Thymus (tissue), 11 donors: ENCODE results near the gene ST3GAL3. TPM values are rescaled to one million over a fixed set of nuclear protein-coding genes. Genes with fewer than 3 reads are reported as not detected.

Experiments used
- DNase-seq, 9 donors: peaks; one replicate each; pipeline ENCODE4 v3.0.0-alpha.2; 2013; ENCODE audit warnings: low spot score in 9 of 9, low read depth in 6 of 9, missing footprints in 1 of 9
- H3K27ac ChIP-seq, 2 donors: one replicate each; pipeline ENCODE4 v1.5.1; 2013; ENCODE audit warnings: control low read depth in 1 of 2, low read depth in 1 of 2, low read length in 1 of 2, mild to moderate bottlenecking in 1 of 2, moderate library complexity in 1 of 2
- H3K27me3 ChIP-seq, 2 donors: one replicate each; pipeline ENCODE4 v1.5.1; 2013; ENCODE audit warnings: low read length in 1 of 2; ENCODE audit not compliant: control insufficient read depth in 2 of 2, insufficient read depth in 1 of 2
- H3K36me3 ChIP-seq, 2 donors: one replicate each; pipeline ENCODE4 v1.5.1; 2013; ENCODE audit warnings: low read length in 1 of 2, mild to moderate bottlenecking in 1 of 2, moderate library complexity in 1 of 2; ENCODE audit not compliant: control insufficient read depth in 2 of 2, insufficient read depth in 2 of 2
- H3K4me1 ChIP-seq, 2 donors: one replicate each; pipeline ENCODE4 v1.5.1; 2013; ENCODE audit warnings: low read length in 2 of 2; ENCODE audit not compliant: control insufficient read depth in 2 of 2, insufficient read depth in 2 of 2
- H3K4me3 ChIP-seq, 2 donors: one replicate each; pipeline ENCODE4 v1.5.1; 2013; ENCODE audit warnings: low read length in 2 of 2, control low read depth in 1 of 2, mild to moderate bottlenecking in 1 of 2
- H3K9me3 ChIP-seq, 2 donors: one replicate each; pipeline ENCODE4 v1.5.1; 2013; ENCODE audit warnings: low read length in 1 of 2, mild to moderate bottlenecking in 1 of 2; ENCODE audit not compliant: control insufficient read depth in 2 of 2, insufficient read depth in 1 of 2
- WGBS: extraction: QIAGEN DNeasy Blood & Tissue Kit; methylation state at CpG from one replicate; pipeline ENCODE4 v1.1.7; 2013; 5-methylcytosine and 5-hydroxymethylcytosine counted together
- polyA plus RNA-seq: library from polyadenylated mRNA; stranded (reverse); fragments of 200-250 nt; gene quantifications from one replicate; pipeline ENCODE4 v1.2.3, GENCODE V29; 2013
- total RNA-seq: library from RNA; stranded (reverse); fragments of 120-200 nt; gene quantifications from one replicate; pipeline ENCODE4 v1.2.4, GENCODE V29; 2013
- donor health status: healthy.

ST3GAL3 gene
- total and polyA plus RNA-seq, 2 donors = 5.4 to 10.1 TPM

- Histone ChIP-seq H3K4me3 (no peak overlapping the region), H3K27me3 (peaks cover 13 to 35% of the 10 kb centered on the region in 2 donors), H3K9me3 (no peaks in the 10 kb centered on the region), H3K27ac (no peak overlapping the region), H3K36me3 (no peaks in the 10 kb centered on the region), H3K4me1 (peaks cover 4 to 5% of the 10 kb centered on the region in 2 donors)
- 94% methylated on average over 3 of the region's 3 CpGs for WGBS
- DNase-seq = no peak
Measured at GRCh38 chr1:43938892-43939587, 231.7 kb downstream of the ST3GAL3 start.

- 95% methylated on average over 3 of the region's 3 CpGs for WGBS
- no peak for DNase-seq
- peaks cover 0 to 4% of the 10 kb centered on the region in 2 donors for H3K27me3 ChIP-seq
Measured at GRCh38 chr1:43942411-43942810, 235.1 kb downstream of the ST3GAL3 start.

DNA sequence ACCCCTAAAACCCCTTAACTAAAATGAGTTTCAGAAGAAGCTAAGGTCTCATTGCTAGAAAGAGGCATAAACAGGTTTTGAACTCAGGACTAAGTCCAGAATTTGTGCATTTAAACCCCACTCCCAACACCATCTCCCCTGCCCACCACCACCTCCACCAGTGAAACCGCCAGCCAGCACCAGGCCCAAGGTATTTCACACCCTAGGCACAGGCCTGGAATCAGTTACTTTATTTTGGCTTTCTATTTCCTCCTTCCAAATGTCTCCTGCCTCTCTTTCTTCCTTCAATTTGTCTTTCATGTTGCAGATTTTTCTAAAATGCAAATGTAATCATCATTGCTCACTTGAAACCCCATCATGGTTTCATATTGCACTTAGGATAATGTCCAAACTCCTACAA lies 237.5 kb downstream of the ST3GAL3 start:
- Histone ChIP-seq H3K27ac (no peak overlapping the region), H3K27me3 (no peaks in the 10 kb centered on the region), H3K9me3 (peaks cover 0 to 5% of the 10 kb centered on the region in 2 donors), H3K36me3 (peaks cover under 1 to 2% of the 10 kb centered on the region in 2 donors), H3K4me1 (peaks cover 19 to 24% of the 10 kb centered on the region in 2 donors), H3K4me3 (no peak overlapping the region)
- no peak for DNase-seq
- 100% methylated on average over 1 of the region's 1 CpG for WGBS

More at GRCh38 chr1:43942411-43942810, 235.1 kb downstream of the ST3GAL3 start:
- Histone ChIP-seq H3K4me1 (peaks cover 9 to 12% of the 10 kb centered on the region in 2 donors), H3K4me3 (no peak overlapping the region), H3K36me3 (no peaks in the 10 kb centered on the region), H3K27ac (no peak overlapping the region), H3K9me3 (peaks cover 0 to 5% of the 10 kb centered on the region in 2 donors)

DNA sequence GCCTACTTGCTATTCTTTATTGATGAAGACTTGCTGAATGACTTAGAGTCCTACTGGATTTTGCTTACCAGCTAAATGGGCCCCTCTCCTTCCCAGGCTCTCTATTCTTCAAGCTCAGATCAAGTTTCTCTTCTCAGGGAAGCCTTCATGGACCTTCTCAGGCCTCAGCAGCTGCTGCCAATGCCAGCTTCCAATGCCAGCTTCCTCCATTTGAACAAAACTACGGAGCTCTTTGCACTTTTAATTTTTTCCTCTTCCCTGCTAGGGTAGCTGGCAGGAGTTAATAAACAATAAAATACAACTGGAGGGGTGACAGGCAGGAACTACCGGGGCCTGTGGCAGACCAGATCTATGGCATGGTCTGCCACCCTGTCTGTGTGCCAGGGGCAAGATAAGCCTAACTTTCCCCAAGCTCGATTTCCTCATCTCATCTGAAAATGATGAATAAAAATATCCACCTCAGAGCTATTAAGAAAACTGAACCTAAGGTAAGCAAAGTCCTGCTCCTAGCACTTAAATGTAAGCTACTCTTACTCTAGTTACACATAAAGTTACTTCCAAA lies 238.4 kb downstream of the ST3GAL3 start:
- Histone ChIP-seq H3K36me3 (peaks cover 4% of the 10 kb centered on the region in 2 donors), H3K9me3 (peaks cover 0 to 5% of the 10 kb centered on the region in 2 donors), H3K4me1 (peaks cover 19 to 24% of the 10 kb centered on the region in 2 donors), H3K4me3 (peak overlapping the region; percentile 70 to 97), H3K27me3 (no peaks in the 10 kb centered on the region), H3K27ac (peak overlapping the region in 1 of 2 donors; percentile 63)
- WGBS = 12% methylated on average over 3 of the region's 3 CpGs
- no peak for DNase-seq

DNA sequence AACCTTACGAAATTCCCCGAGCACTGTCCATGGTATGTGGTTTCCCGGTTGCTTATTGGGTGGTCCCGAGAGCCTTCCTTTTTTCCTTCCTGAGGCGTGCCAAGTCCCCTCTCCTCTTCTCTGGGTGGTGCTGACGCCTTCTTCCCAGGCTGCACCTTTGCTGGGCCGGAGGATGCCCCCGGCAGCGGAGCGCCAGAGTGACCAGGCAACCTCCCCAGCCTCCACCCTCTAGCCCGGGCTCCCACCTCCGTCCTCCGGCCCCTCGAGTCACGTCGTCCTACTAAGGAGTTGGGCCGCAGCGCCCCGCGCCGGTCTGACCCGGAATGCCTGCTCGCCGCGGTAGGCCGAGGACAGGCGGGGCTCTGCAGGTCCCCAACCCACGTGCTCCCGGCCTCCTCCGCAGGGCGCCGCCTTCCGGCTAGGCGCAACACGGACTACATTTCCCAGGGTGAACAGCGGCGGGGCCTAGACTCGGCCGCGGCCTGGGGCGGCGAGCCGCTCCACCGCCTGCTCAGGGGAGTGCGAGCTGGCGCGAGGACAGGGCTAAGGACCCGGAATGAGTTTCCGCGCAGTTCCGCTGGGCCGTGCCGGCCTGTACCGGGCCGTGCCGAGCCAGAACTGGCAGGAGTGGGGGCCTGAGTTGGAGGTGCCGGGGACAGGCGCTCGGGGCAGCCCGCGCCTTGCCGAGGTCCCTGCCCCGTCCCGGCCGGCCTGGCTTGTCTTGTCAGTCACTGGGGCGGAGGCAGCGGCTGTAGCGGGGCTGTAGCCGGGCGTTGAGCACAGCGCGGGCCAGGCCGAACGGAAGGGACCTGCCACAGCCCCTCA lies 239.1 kb downstream of the ST3GAL3 start, which contains the start of gene IPO13:
Gene IPO13 (plus strand): TSS at position 715 of the 825 bp plus-strand sequence. CDS start 651 bp downstream, outside the sequence.
- H3K4me1 ChIP-seq = peaks cover 19 to 24% of the 10 kb centered on the region in 2 donors
- peak; percentile 90 to 97 (median 93) for DNase-seq

DNA sequence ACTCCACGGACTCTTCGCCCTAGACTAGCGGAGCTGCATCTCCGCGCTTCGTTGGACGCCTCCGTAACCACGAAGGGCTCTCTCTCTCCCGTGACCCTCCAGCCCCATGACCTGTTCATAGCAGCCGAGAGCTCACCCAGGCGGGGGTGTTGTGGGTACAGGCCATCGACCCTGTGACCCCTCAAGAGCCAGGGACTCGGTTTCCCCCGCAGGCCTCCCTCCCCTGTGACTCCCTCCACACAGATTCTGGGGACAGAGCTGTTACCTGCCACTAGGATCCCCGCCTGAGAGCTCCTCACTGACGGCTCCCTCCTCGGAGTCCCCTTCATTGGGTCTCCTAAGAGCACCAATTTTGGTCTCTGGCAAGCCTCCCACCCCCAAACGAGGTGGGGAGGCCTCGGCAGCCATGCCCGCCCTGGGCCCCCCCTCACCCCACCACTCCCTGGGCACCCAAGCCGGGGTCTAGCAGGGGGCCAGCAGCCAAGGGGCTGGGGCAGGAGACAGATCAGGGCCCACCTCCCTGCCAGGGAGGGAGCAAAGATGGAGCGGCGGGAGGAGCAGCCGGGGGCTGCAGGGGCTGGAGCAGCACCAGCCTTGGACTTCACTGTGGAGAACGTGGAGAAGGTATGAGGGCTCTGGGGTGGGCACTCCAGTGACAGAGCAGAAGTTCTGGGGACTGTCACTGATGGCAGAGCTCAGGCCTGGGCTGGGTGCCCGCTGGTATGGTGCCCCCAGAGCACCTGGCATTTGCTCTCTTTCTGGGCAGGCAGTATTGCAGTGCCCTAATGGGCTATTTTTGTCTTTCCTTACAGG lies 239.9 kb downstream of the ST3GAL3 start:
- WGBS = 17% methylated on average over 27 of the region's 27 CpGs
- Histone ChIP-seq H3K4me1 (peaks cover 19 to 24% of the 10 kb centered on the region in 2 donors), H3K4me3 (peak overlapping the region; percentile 70 to 97), H3K27me3 (no peaks in the 10 kb centered on the region), H3K36me3 (peaks cover 4 to 6% of the 10 kb centered on the region in 2 donors), H3K9me3 (peaks cover 0 to 5% of the 10 kb centered on the region in 2 donors), H3K27ac (peak overlapping the region in 1 of 2 donors; percentile 97)
- DNase-seq = no peak

More for the DNA sequence above, 239.1 kb downstream of the ST3GAL3 start, which contains the start of gene IPO13:
- peaks cover 0 to 5% of the 10 kb centered on the region in 2 donors for H3K9me3 ChIP-seq
- H3K36me3 ChIP-seq = peaks cover 4% of the 10 kb centered on the region in 2 donors
- peak within 1 kb of the TSS; percentile 70 to 97 for H3K4me3 ChIP-seq
- H3K27ac ChIP-seq = peak within 1 kb of the TSS; percentile 90 to 97
- under 1% methylated on average over 74 of the region's 74 CpGs for WGBS
- no peaks in the 10 kb centered on the region for H3K27me3 ChIP-seq

DNA sequence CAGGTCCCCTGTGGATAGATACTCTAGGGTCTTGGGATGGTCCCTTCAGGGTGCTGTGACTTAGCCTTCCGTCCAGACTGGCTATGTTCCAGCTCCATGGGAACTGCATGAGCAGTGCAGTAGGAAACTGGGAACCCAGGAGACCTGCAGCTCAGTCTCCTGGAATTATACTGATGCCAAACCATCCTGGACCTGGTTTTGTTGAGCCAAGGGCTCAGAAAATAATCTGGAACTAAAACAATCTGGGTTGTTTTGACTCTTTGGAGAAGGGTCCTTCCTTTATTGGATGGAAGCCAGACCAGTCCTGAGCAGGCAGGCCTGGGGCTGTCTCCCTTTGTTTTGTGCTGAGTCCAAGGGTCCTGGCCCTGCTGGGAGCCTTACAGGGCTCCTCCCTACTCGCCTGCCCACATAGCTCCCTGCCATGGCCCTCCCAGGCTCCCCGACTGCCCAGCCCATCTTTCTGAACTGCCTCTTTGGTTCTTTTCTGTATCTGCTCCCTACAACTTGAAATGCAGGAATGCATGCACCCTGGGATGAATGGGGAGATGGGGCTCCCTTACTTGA lies 240.6 kb downstream of the ST3GAL3 start:
- 91% methylated on average over 3 of the region's 3 CpGs for WGBS
- H3K9me3 ChIP-seq = peaks cover 0 to 5% of the 10 kb centered on the region in 2 donors
- H3K36me3 ChIP-seq = peaks cover 4 to 6% of the 10 kb centered on the region in 2 donors
- no peaks in the 10 kb centered on the region for H3K27me3 ChIP-seq
- DNase-seq = no peak
- H3K4me1 ChIP-seq = peaks cover 19 to 24% of the 10 kb centered on the region in 2 donors
- H3K27ac ChIP-seq = no peak overlapping the region
- peak overlapping the region in 1 of 2 donors; percentile 97 for H3K4me3 ChIP-seq

- no peak for DNase-seq
- Histone ChIP-seq H3K9me3 (peaks cover 0 to 5% of the 10 kb centered on the region in 2 donors), H3K27me3 (no peaks in the 10 kb centered on the region), H3K4me1 (peaks cover 19 to 24% of the 10 kb centered on the region in 2 donors), H3K4me3 (no peak overlapping the region), H3K36me3 (peaks cover 4 to 6% of the 10 kb centered on the region in 2 donors), H3K27ac (no peak overlapping the region)
- WGBS = 93% methylated on average over 13 of the region's 13 CpGs
Measured at GRCh38 chr1:43949678-43950077, 242.3 kb downstream of the ST3GAL3 start.
